A549 treated with RU486 at 1 μM for 4 hours (cell line): ENCODE data around the gene ACAD9. TPM values are rescaled to one million over a fixed set of nuclear protein-coding genes. Genes with fewer than 3 reads are reported as not detected.

Experiments
- total RNA-seq: library from RNA; stranded (reverse); fragments of 200-300 nt; extraction: Qiagen RNA extraction; gene quantifications from 5 replicates; pipeline ENCODE4 v1.2.3, GENCODE V29; 2022; ENCODE audit warnings: low read depth

The ACAD9 gene
- total RNA-seq = 23.4 to 25.7 TPM (median 24.0 TPM) in 5 replicates

GRCh38 chr3:128879125-128879969 is at the start of gene ACAD9:
Gene ACAD9, plus strand, starts transcription at chr3:128879620. Its CDS starts 72 bp downstream, at chr3:128879692.

Other genes starting within 250 kb of the ACAD9 start
- gene RPN1, start 228.8 kb upstream of the ACAD9 start, total RNA-seq = 157 to 171 TPM (median 165 TPM) in 5 replicates
- 165 to 211 TPM (median 184 TPM) in 5 replicates for gene RAB7A, start 153.4 kb upstream of the ACAD9 start, total RNA-seq
- gene CFAP92, start 114.5 kb downstream of the ACAD9 start, total RNA-seq = not detected in 5 replicates
- not detected in 5 replicates for gene EFCC1, start 121.7 kb downstream of the ACAD9 start, total RNA-seq
- gene GP9, start 181.2 kb downstream of the ACAD9 start, total RNA-seq = not detected in 5 replicates
- gene RAB43, start 242.2 kb downstream of the ACAD9 start, total RNA-seq = 1.9 to 6.8 TPM (median 4.1 TPM) in 5 replicates